Hippocampal formation (tissue), 2 donors: ENCODE results near the gene TMEM109.

Source experiments
- DNase-seq, 2 donors: peaks; one replicate each; lab custom pipeline; 2025; lab: John Stamatoyannopoulos, UW

TMEM109 gene

DNA sequence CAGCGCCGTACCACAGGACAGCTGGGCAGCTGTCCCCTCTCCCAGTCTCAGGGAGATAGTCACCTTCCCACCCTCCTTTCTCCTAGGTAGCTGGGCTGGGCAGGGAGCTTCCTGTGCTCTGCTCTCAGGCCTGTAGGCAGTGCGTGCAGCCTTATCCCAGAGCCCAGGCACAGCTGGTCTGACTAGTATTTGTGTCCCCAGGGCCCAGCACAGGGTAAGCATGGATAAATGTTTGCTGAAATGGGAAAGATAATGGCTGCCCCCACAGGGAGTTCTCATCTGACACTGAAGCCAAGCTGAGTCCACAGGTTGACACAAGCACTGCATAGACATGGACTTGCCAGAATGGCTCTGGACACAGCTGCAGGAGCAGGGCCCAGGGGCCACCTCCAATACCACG, 28.3 kb downstream of the TMEM109 start:
- no peak for DNase-seq

DNA sequence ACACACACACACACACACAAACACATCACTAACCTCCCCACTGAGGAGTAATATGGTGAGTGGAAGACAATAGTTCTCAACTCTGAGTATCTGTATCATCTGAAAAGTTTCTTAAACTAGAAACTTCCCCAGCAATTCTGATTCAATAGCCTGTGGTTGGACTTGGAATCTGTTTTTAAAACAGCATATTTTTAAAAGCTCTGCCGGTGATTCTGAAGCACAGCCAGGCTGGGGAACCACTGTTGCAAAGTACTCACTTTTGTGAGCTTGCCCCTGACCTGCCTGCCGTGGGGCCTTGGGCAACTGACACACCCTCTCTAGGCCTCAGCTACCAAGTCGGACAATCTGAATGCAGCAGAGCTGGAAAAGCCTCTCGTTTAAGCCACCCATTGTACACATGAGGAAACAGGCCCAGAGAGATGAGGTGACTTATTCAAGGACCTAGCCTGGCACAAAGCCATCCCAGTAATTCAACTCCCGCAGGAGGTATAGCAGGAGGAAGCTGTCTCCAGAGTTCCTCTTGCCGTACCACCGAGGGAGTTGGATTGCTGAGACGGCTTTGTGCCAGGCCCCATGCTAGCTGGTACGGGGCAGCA, 29.1 kb downstream of the TMEM109 start:
- DNase-seq: no peak

DNA sequence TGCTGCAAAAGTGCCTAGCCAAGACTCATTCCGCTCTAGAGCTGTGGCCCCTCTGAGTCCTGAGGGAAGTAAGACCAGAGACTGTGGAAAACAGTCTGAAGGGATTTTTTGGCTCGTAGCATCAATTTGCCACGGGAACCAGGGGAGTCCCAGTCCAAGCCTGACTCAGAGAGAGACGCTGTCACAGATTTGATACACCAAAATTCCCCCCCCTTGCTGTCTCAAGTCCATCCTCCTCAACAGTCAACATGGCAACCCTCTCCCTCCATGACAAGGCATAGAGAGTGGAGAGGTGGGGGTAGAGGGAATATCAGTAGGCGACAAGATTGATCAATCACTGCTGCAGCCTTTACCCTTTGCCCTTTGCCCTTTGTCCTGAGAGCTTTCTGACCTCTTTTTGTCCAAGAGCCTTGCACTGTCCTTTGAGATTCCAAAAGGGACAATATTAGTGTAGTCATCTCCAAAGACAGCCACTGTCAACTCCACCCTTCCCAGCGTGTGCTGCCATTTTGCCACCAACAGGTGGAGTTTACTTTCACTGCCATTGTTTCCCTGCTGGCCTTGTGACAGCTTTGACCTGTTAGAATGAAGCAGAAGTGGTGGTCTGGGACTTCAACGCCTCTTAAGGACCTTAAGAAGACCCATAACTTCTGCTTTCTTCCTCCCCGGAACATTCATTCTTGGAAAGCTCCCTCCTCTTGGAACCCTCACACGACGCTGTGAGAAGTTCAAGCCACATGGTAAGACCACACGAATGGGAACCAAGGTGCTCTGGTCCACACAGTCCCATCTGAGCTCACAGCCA, 30.7 kb downstream of the TMEM109 start:
- DNase-seq: no peak

- no peak for DNase-seq
Observed at GRCh38 chr11:60945295-60945667, 31.3 kb downstream of the TMEM109 start.

- DNase-seq: no peak
Observed at GRCh38 chr11:60946601-60947264, 32.8 kb downstream of the TMEM109 start.

- DNase-seq: peak in 1 of 2 donors; percentile 54
Observed at GRCh38 chr11:60947700-60948099, 33.7 kb downstream of the TMEM109 start.

DNA sequence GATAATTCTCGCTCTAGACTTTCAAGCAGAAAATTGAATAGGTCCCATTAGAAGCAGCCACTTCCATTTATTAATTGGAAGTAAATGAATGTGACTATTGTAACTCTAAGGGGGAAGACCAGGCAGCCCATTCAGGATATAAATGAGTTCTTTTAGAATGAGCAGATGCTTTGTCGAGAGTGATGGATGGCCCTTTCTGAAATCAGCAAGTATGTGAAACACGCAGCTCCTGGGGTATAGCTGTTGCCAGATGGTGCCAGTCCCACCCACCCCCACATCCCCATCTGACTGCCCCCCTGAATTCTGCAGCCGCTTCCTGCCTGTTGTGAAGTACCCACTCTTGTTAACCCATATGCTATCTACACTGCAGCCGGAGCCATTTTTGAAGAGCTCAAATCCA, 34.3 kb downstream of the TMEM109 start:
- DNase-seq: no peak

- DNase-seq: no peak
Observed at GRCh38 chr11:60950024-60950423, 36.1 kb downstream of the TMEM109 start.

DNA sequence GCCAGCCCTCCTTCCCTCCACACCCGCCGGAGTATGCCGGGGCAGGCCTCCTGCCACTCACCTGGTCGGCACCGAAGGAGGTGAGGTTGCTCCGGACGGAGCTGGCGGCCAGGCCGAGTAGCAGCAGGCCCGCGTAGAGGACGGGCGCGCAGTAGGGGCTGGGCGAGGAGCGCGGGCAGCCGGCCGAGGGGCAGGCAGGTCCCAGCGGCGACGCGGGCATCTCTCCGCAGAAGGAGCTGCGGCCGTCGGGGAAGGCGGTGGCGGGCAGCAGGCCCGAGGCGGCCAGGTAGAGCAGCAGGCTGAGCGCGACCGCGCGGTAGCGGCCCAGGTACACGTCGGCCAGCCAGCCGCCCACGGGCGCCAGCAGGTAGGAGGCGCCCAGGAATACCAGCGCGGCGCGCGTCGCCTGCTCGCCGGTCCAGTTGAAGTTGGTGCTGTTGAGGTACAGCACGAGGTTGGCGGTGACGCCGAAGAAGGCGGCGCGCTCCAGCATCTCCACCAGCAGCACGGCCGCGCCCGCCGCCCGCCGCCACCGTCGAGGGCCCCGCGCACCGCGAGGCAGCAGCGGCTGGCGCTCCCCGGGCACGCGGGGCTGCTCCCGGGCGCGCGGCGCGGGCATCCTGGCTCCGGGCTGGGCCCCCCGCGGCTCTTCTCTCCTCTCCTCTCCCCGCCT, 37.1 kb downstream of the TMEM109 start:
- DNase-seq: no peak

DNA sequence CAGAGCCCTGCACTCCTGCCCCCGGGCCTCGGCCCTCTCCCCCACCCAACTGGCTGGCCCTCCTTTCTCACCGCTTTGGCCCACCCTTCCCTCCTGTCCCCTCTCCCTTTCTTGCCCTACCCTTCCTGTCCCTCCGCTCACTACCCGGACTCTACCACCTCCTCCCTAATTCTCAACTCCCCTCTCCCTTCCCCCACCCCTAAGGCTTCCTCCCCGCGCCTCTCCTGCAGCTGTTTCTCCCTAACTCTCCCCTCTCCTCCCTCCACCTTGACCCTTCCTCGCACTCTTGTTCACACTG, 37.6 kb downstream of the TMEM109 start:
- DNase-seq: no peak

DNA sequence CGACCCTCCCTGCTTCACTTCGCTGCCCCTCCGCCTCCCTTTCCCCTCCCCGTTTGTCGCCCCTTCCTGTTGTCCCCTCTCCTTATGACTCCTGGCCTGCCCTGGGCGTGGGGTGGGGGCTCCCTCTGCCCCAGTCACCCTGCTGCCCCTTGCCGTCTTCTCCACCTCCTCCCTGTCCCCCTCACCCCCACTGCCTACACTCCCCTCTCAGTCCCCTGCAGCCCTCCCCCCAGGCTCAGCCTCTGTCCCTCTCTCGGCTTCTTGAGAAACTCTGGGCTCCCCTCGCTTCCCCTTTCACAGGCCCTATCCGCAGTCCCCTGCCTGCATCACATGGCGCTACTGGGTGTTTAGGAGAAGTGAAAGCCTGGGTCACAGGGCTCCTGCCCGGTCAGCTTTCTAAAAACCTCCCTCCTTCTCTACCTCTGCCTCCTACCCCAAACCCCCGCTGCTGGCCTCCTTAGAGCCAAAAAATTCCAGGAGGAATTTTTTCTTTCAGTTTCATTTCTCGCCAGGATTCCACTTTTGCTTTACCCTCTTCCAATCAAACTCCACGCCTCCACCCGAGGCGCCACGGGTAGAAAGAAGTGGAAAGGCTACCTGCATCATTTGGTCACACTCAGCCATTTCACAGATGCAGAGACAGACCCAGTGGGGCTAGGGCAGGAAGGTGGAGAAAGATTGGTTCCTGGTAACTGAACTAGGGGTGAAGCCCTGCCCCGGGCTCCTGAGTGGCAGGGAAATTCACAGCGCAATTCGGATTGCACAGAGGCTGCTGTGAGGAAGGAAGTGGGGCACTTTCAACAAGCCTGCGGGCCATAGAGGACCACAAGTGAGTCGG, 38.2 kb downstream of the TMEM109 start, which contains the start of gene SLC15A3:
TSS of gene SLC15A3 (minus strand) at position 273 of the 838 bp plus-strand sequence. CDS start 625 bp downstream, outside the sequence.
- peak in 1 of 2 donors; percentile 38 for DNase-seq

GRCh38 chr11:60952742-60953170, 38.8 kb downstream of the TMEM109 start:
- DNase-seq: no peak

DNA sequence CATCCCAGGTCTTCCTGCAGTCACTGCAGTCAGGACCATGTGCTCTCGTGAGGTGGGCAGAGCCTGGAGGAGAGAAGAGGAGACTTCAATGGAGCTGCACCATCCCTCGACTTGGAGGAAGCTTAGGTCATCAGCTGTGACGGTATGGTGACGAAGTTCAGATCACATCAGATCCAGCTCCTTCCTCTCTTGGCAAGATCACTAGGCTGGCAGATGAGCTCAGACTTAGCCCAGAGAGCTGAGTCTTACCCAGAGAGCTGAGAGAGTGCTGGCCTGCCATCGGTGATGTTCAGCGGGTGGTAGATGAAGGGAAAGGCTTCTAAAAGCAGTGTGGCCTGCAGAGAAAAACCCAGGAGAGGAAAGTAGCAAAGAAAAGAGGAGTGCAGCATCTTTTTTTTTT, 39.8 kb downstream of the TMEM109 start:
- no peak for DNase-seq

- no peak for DNase-seq
Observed at GRCh38 chr11:60954421-60954820, 40.5 kb downstream of the TMEM109 start.

DNA sequence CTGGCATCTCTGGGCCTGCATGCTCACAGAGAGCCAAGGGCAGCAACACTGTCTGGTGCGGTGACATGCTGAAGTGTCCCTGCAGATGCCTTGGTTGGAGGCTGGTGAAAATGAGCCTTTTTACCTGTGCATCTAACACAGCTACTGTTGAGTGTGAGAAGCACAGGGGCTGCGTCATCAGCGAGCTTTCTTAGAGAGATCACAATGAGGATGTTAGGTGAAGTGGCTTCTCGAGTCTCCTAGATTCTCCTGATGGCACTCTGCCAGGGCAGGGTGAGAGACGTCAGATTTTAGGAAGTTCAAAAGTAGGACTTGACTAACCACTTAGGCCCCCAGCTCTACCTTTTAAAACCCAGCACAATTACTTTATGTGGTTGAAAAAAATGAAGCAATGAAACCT, 41.6 kb downstream of the TMEM109 start:
- DNase-seq: no peak

- DNase-seq: no peak
Observed at GRCh38 chr11:60957188-60957587, 43.2 kb downstream of the TMEM109 start.

DNA sequence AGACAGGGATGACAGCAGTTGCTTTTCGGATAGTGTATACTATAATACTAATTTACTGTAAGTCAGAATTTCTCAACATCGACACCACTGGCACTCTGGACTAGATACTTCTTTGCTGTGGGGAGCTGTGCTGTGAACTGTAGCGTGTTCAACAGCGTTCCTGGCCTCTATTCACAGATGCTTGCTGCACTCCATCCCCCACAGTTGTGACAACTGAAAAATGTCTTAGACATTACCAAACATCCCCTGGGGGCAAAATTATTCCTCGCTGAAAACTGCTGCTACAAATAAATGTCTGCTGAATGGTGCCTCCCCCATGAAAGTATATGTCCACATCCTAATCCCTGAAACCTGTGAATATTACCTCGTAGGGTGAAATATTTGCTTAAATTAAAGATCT, 45.5 kb downstream of the TMEM109 start:
- DNase-seq: no peak

DNA sequence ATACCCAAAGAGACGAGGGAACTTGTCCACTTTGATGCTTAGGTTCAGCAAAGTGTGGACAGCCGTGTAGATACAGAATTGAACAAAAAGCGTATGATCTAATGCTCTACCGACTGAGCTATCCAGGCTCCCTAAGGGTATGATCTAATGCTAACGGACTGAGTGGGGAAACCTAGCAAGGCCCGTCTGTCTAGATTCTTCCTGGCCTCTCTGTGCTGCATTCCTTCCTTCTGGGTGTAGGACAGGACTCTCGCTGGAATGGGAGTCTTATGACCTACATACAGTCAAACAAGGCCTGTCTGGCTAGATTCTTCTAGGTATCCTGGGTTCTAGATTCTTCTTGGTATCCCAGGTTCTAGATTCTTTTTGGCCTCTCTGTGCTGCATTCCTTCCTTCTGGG, 46.4 kb downstream of the TMEM109 start:
- DNase-seq: no peak

- DNase-seq: no peak
Observed at GRCh38 chr11:60964801-60965200, 50.8 kb downstream of the TMEM109 start.

DNA sequence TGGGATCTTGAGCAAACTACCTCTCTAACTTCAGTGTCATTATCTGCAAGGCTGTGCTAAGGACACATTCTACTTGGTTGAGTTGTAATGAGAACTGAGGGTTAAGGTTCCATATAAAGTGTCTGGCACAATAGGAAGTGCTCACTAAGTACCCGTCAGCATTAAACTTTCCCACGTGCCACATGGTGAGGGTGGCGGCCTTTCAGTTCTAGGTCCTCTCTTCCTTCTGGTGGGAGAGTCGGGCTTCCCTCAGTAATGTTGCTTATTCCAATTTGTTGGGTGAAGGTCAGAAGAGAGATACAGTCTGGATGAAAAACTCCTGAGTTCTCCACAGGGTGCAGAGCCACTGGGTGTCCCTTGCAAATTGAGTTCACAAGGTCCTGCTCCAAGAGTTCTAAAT, 52.9 kb downstream of the TMEM109 start:
- no peak for DNase-seq

DNA sequence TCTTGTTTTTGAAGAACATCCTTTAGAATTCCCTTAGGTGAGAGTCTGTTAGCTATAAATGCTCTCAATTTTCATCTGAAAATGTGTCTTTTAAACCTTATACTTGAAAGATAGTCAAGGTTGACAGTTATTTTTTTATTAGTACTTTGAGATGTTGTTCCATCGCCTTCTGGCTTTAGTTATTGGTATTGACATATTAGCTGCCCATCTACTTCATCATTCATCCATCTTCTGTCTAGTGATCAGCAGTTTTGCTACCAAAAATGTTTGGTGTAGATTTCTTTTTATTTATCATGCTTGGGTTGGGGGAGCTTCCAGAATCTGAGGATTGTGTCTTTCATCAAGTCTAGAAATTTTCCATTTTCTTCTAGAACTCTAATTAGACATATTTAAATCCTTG, 54.3 kb downstream of the TMEM109 start:
- no peak for DNase-seq

DNA sequence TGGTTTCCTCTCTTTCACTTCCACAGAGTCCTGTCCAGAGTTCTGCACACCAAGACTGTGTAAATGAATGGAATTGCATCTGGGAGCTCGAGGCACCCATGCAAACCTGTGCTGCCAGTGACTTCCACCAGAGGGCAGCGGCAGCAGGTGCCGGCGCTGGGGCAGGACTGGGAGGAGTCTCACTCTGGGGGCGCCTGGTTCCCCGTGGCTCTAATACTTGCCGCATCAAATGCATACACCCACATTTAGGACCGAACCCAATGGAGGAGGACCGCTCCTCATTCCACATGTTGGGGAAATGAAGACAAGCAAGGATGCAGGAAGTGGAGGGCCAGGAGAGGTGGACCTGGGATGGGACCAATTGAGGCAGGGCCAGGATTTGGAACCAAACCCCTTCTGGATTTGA, 56.4 kb downstream of the TMEM109 start:
- peak in 1 of 2 donors; percentile 35 for DNase-seq
